Large intestine (tissue), 3 donors: Measurements from ENCODE around the gene RFTN1. TPM values are rescaled to one million over a fixed set of nuclear protein-coding genes. Genes with fewer than 3 reads are reported as not detected.

Experiments
- DNase-seq, 2 donors: peaks; one replicate each; pipeline versions ENCODE4 v3.0.0 to v3.0.0-alpha.2; 2013
- H3K27ac ChIP-seq: one replicate; pipeline ENCODE4 v1.5.1; 2013; ENCODE audit warnings: low read length
- H3K27me3 ChIP-seq: 2 replicates; pipeline ENCODE4 v1.6.1; 2013; ENCODE audit warnings: low read length; ENCODE audit not compliant: control insufficient read depth, insufficient read depth
- H3K36me3 ChIP-seq: 2 replicates; pipeline ENCODE4 v1.6.1; 2013; ENCODE audit warnings: low read length; ENCODE audit not compliant: control insufficient read depth, insufficient read depth
- H3K4me1 ChIP-seq: one replicate; pipeline ENCODE4 v1.6.1; 2013; ENCODE audit warnings: low read length; ENCODE audit not compliant: control insufficient read depth, insufficient read depth
- H3K4me3 ChIP-seq: one replicate; pipeline ENCODE4 v1.5.1; 2013; ENCODE audit warnings: low read length
- H3K9me3 ChIP-seq: one replicate; pipeline ENCODE4 v1.6.1; 2013; ENCODE audit warnings: mild to moderate bottlenecking, low read depth, low read length, moderate library complexity; ENCODE audit not compliant: control insufficient read depth
- WGBS: methylation state at CpG from one replicate; pipeline ENCODE4 v1.1.5; 2013; ENCODE audit warnings: low lambda C conversion rate; ENCODE audit not compliant: insufficient coverage; 5-methylcytosine and 5-hydroxymethylcytosine counted together
- polyA plus RNA-seq: library from polyadenylated mRNA; unstranded; fragments of 120-200 nt; gene quantifications from one replicate; pipeline ENCODE4 v1.2.1, GENCODE V29; 2013

Gene RFTN1
- polyA plus RNA-seq, 1 donor: 15.0 TPM

DNA sequence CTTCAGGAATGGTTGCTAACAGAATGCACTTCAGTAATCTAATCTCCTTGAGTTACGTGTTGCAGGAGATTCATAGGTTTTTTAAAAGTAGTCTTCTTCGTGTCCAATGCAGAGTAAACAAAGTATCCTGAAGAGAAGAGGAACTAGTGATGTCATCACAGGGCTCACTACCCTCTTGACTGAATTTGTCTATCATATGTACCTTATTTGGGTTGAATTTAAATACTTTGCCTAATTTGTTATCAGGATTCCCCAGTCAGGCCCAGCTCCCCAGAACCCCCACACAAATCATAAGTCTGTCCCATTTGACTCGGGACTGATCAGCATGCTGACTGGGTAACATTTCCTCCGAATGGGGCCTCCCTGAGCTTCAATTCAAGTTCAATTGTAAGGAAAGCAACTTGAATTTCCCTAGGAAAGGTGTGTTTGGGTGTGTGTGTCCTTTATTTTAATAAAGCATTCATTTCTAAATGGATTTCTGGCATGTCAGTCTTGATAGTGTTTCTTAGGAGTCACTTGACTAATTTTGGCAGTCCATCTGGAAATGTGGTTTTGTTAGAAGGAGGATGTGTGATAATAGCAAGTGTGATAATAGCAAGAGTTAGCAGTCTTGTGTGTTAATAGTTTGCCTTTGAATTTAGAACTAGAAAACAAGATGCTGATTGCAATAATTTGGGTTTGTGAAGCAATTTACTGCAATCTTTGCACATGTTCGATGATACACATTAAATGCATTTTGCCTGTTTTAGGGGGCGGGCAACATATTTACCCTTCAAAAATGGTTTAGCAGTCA lies 226.6 kb downstream of the RFTN1 start:
- Histone ChIP-seq H3K36me3 (peaks cover 49% of the 10 kb centered on the region), H3K27ac (no peak overlapping the region), H3K4me3 (no peak overlapping the region), H3K9me3 (no peaks in the 10 kb centered on the region), H3K27me3 (no peaks in the 10 kb centered on the region), H3K4me1 (no peaks in the 10 kb centered on the region)
- DNase-seq: no peak
- 60% methylated on average over 1 of the region's 6 CpGs for WGBS

DNA sequence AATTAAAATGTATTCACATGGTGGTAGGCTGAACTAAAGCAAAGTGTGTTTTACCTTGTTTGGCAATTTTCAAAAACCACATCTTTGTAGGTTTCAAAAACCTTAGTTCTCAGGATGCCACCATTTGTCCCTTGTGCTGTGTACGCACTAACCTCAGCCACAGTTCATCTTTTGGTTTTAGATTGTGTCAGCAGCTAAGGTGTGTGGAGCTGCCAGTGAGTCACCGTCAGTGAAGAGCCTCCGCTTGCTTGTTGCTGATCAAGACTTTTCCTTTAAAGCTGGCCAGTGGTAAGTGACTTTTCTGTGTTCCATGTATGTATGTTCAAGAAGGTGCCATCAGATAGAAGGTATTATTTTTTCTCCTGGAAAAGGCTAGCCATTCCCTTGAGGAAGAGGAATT lies 227.3 kb downstream of the RFTN1 start:
- no peak overlapping the region for H3K27ac ChIP-seq
- no peak overlapping the region for H3K4me3 ChIP-seq
- H3K4me1 ChIP-seq: no peaks in the 10 kb centered on the region
- no peaks in the 10 kb centered on the region for H3K9me3 ChIP-seq
- WGBS: no CpG with 5 or more reads among the region's 3 CpGs
- no peaks in the 10 kb centered on the region for H3K27me3 ChIP-seq
- peaks cover 52% of the 10 kb centered on the region for H3K36me3 ChIP-seq
- DNase-seq: no peak

DNA sequence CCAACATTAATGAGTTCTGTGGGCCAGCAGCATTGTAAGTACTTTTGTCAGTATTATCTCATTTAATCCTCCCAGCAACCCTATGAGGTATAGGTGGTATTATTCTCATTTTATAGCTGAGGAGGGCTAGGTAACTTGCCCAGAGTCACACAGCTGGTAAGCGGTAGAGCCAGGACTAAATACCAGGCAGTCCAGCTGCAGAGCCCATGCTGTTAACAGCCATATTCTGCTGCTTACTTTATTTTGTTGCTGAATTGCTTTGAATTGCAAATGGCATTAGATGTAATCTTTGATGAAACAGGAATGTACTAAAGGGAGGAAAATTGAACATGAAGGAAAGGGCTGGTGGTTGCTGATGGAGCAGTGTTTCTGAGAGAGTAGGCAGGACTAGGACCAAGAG lies 228.9 kb downstream of the RFTN1 start:
- Histone ChIP-seq H3K4me1 (no peaks in the 10 kb centered on the region), H3K36me3 (peaks cover 51% of the 10 kb centered on the region), H3K27me3 (no peaks in the 10 kb centered on the region), H3K4me3 (no peak overlapping the region), H3K27ac (no peak overlapping the region), H3K9me3 (no peaks in the 10 kb centered on the region)
- no peak for DNase-seq
- no CpG with 5 or more reads among the region's 1 CpG for whole genome bisulfite sequencing

DNA sequence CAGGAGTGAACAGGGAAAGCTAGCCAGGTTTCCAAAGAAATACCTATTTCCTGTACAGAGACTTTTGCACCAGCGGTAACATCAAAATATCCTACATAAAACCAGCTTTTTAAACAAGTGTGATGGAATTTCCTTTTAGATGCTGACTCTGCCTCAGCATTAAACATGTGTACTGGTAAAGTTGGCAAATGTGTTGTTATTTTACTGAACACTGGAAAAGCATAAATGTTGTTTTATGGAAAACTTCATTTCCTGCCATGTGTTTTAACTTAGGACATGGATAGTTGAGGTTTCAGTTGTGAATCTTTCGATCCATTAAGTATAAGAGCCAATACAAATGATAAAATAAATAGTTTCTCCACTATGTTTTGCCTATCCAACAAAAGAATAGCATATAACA lies 232.8 kb downstream of the RFTN1 start:
- DNase-seq: no peak
- no peaks in the 10 kb centered on the region for H3K27me3 ChIP-seq
- 100% methylated on average over 1 of the region's 2 CpGs for WGBS

DNA sequence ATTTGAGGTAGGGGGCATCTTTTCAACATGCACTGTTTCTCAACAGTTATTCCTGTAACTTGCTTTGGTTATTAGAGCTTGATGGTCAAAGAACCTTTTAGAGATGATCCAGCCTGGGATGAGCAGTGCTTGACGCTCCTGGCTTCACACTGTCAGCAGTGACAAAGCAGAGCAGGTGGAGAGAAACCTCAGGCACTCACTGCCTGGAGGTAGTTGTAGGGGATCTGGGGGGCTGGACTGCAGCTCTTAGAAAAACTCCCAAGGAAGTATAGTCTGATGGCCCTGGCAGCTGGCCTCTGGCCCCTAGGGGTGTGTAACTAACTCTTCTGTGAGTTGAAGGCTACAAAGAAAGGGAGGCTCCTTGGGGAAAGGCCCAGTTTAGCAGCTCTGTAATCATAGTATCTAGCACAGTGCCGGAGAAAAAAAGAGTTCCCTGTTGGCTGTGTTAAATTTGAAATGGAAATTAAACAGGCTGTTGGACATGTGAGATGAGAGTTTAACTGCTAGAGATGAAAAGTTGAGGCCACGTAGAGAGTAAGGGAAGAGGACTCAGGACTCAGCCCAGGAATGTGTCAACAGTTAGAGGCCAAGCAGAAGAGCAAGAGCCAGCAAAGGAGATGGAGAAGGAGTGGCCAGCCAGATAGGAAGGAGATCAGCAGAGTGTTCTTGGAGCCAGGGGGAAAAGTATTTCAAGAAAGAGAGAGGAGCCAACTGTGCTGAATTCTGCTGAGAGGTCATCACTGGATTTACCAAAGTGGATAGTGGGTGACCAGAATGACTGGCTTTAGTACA lies 234.3 kb downstream of the RFTN1 start:
- no peaks in the 10 kb centered on the region for H3K9me3 ChIP-seq
- 86% methylated on average over 1 of the region's 3 CpGs for WGBS
- H3K4me1 ChIP-seq: no peaks in the 10 kb centered on the region
- H3K4me3 ChIP-seq: no peak overlapping the region
- H3K36me3 ChIP-seq: peaks cover 54% of the 10 kb centered on the region
- no peak for DNase-seq
- no peaks in the 10 kb centered on the region for H3K27me3 ChIP-seq
- H3K27ac ChIP-seq: no peak overlapping the region

More for the DNA sequence above, 232.8 kb downstream of the RFTN1 start:
- H3K4me1 ChIP-seq: no peaks in the 10 kb centered on the region
- no peak overlapping the region for H3K27ac ChIP-seq
- H3K36me3 ChIP-seq: peaks cover 50% of the 10 kb centered on the region
- H3K4me3 ChIP-seq: no peak overlapping the region
- no peaks in the 10 kb centered on the region for H3K9me3 ChIP-seq

DNA sequence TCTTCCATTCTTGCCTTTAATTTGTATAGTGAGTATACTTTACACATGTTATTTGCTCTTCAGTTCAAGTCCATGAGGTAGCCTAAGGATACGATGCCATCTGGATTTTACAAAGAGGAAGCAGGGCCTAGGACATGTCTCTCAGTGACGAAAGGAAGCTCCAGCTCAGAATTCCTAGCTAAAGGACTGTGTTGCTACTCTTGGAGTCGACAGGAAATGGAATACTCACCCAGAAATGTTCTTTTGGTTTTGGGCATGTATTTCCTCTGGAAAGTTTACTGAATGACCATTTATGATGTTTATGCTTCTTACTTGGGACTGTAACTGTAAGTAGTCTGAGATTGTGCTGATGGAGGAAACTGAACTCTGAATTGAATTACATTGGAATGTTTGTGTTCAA lies 236.0 kb downstream of the RFTN1 start:
- WGBS: no CpG with 5 or more reads among the region's 3 CpGs
- Histone ChIP-seq H3K27ac (no peak overlapping the region), H3K4me1 (no peaks in the 10 kb centered on the region), H3K36me3 (peaks cover 50% of the 10 kb centered on the region), H3K27me3 (no peaks in the 10 kb centered on the region), H3K9me3 (no peaks in the 10 kb centered on the region), H3K4me3 (no peak overlapping the region)
- DNase-seq: no peak

DNA sequence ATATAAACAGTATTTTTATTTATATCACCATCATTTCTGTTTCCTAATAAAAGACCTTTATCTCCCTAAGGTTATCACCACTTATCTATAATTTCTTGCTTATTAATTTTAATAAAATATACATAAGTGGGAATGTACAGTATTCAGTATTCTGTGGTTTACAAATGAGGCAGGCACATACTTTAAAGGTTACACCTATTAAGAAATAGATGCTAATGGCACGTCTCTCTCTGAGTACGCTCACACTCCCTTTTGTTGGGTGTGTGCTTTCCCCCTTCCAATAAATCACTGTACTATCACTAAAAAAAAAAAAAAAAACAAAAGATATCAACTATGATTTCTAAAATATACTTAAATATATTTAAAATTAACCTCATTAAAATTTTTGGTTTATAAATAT lies 239.6 kb downstream of the RFTN1 start:
- H3K4me3 ChIP-seq: no peak overlapping the region
- no peaks in the 10 kb centered on the region for H3K4me1 ChIP-seq
- no peak overlapping the region for H3K27ac ChIP-seq
- H3K36me3 ChIP-seq: peaks cover 56% of the 10 kb centered on the region
- H3K27me3 ChIP-seq: no peaks in the 10 kb centered on the region
- WGBS: no CpG with 5 or more reads among the region's 2 CpGs
- H3K9me3 ChIP-seq: no peaks in the 10 kb centered on the region
- DNase-seq: no peak

DNA sequence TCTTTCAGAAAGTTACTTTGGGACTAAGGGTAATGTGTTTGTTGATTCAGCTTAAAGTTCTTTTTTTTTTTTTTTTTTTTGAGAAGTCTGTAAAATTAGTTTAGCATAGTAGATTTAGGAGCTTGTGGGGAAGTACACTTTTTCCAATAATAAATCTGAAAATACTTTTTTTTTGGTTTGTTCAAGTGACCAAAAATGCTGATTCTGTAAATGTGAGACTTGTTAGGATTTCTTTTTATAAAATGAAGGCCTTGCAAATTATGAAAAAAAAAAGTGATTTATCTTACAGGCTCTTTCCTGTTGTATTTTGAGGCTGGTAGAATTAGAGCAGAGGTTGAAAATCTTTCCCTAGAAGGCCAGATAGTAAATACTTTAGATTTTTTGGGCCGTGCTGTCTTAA lies 240.9 kb downstream of the RFTN1 start:
- no peak for DNase-seq
- WGBS: no CpG with 5 or more reads among the region's 1 CpG
- H3K27ac ChIP-seq: no peak overlapping the region
- no peaks in the 10 kb centered on the region for H3K27me3 ChIP-seq
- no peaks in the 10 kb centered on the region for H3K4me1 ChIP-seq
- H3K9me3 ChIP-seq: no peaks in the 10 kb centered on the region
- H3K4me3 ChIP-seq: no peak overlapping the region
- H3K36me3 ChIP-seq: peaks cover 45% of the 10 kb centered on the region

DNA sequence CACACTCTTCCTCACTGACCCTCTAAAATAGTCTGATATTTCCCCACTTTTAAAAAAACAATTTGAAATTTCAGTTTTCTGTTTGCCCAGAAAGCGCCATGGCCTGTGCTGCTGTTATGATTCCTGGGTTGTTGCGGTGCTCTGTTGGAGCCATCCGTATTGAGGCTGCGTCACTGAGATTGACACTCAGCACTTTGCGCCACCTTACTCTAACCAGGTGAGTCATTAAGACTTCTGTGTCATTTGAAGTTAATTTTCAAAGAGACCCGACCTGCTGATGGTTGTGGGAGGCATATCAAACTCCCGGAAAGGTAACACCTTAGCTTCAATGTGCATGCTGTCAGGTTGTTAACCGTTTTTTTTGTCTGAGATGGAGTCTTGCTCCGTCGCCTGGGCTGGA lies 242.6 kb downstream of the RFTN1 start:
- DNase-seq: no peak
- Histone ChIP-seq H3K9me3 (no peaks in the 10 kb centered on the region), H3K4me1 (no peaks in the 10 kb centered on the region), H3K27me3 (no peaks in the 10 kb centered on the region), H3K36me3 (peaks cover 33% of the 10 kb centered on the region), H3K4me3 (no peak overlapping the region), H3K27ac (no peak overlapping the region)
- 100% methylated on average over 1 of the region's 10 CpGs for WGBS

DNA sequence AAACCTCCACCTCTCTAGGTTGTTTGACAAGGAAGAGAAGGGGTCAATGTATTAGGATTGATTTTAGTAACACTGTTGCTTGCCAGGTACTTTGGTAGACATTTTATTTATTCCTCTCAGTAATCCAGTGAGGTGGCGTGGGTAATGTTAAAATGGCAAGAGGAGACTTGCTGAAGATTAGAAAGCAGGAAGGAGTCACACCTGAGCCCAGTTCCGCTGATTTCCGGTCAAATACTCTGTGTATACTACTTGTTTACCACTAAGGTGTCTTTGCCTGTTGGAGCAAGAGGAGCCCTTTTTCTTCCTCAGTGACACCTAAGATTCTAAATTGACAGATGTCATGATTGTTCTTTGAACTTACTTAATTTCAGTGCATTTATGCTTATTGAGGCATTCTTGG lies 246.8 kb downstream of the RFTN1 start:
- no peak for DNase-seq
- no peaks in the 10 kb centered on the region for H3K4me1 ChIP-seq
- H3K36me3 ChIP-seq: peaks cover 18% of the 10 kb centered on the region
- H3K27ac ChIP-seq: peak overlapping the region; percentile 26
- no peaks in the 10 kb centered on the region for H3K9me3 ChIP-seq
- no peaks in the 10 kb centered on the region for H3K27me3 ChIP-seq
- H3K4me3 ChIP-seq: no peak overlapping the region
- WGBS: 100% methylated on average over 1 of the region's 3 CpGs
